ENCODE measurements around the gene IL24.
"Not testable (repeated sequence)": the region's sequence is repeated elsewhere in the genome, so short reads cannot be mapped to it uniquely, and the experiment has no call there.

Gene IL24, protein sequence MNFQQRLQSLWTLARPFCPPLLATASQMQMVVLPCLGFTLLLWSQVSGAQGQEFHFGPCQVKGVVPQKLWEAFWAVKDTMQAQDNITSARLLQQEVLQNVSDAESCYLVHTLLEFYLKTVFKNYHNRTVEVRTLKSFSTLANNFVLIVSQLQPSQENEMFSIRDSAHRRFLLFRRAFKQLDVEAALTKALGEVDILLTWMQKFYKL

DNA sequence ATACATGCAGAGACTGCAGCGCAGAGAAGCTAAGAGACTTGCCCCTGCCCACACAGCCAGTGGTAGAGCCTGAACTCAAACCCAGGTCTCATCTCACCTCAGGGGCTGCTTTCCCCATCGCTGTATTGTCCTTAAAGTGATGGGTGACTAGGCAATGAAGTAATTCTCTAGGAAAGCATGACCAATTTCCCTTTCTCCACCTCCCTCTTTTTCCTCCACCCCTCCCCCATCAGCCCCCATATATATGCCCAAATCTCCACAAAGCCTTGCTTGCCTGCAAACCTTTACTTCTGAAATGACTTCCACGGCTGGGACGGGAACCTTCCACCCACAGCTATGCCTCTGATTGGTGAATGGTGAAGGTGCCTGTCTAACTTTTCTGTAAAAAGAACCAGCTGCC is at the start of gene IL24:
Gene IL24 (plus strand): TSS at position 269 of the 400 bp plus-strand sequence. CDS start 390 bp downstream, outside the sequence.
- DNase-seq: no peak

DNA sequence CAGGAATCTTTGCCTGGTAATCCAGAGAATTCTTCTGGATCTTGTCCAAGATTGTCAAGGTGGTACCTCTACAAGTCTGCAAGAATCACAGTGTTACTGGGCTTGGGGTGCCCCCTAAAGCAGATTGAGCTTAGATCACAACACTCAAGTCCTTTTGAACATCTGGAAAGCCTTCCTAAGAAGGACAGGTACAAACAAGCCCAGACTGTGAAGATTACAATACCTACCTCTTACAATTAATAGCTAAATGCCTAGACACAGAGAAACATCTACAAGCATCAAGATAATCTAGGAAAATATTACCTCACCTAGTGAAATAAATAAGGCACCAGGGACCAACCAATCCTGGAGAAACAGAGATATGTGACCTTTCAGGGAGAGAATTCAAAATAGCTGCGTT is 49.3 kb upstream of the IL24 start:
- no peak for DNase-seq

DNA sequence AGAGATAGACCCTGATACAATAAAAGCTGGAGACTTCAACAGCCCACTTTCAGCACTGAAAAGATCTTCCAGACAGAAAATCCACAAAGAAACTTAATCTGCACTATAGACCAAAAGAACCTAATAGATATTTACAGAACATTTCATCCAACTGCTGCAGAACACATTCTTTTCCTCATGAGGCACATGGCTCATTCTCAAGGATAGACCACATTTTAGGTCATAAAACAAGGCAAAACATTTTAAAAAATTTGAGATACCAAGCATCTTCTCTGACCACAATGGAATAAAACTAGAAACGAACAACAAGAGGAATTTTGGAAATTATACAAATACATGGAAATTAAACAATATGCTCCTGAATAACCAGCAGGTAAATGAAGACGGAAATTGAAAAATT is 46.8 kb upstream of the IL24 start:
- DNase-seq: no peak

DNA sequence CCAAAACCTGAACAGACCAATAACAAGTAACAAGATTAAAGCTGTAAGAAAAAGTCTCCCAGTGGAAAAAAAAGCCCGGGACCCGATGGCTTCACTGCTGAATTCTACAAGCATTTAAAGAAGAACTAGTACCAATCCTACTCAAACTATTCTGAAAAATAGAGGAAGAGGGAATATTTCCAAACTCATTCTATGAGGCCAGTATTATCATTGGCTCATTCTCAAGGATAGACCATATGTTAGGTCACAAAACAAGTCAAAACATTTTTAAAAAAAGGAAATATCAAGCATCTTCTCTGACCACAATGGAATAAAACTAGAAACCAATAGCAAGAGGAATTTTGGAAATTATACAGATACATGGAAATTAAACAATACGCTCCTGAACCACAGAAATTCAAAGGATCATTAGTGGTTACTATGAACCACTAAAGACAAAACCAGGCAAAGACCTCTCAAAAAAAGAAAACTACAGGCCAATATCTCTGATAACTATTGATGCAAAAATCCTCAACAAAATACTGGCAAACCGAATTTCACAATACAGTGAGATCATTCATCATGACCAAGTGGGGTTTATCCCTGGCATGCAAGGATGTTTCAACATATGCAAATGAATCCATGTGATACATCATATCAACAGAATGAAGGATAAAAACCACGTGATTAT is 45.8 kb upstream of the IL24 start:
- no peak for DNase-seq

DNA sequence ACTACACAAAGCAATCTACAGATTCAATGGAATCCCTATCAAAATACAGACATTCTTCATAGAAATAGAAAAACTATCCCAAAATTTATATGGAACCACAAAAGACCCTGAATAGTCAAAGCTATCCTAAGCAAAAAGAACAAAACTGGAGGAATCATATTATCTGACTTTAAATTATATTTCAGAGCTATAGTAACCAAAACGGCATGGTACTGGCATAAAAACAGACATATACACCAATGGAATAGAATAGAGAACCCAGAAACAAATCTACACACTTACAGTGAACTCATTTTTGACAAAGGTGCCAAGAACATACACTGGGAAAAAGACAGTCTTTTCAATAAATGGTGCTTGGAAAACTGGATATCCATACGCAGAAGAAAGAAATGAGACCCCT is 44.6 kb upstream of the IL24 start:
- DNase-seq: not testable (repeated sequence)

DNA sequence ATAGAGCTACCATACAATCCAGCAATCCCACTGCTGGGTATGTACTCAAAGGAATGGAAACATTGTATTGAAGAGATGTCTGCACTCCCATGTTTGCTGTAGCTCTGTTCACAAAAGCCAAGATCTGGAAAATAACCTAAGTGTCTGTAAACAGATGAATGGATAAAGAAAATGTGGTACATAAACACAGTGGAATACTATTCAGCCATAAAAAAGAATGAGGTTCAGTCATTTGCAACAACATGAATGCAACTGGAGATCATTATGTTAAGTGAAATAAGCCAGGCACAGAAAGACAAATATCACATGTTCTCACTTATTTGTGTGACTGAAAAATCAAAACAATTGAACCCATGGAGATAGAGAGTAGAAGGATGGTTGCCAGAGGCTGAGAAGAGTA is 43.5 kb upstream of the IL24 start:
- DNase-seq: not testable (repeated sequence)

DNA sequence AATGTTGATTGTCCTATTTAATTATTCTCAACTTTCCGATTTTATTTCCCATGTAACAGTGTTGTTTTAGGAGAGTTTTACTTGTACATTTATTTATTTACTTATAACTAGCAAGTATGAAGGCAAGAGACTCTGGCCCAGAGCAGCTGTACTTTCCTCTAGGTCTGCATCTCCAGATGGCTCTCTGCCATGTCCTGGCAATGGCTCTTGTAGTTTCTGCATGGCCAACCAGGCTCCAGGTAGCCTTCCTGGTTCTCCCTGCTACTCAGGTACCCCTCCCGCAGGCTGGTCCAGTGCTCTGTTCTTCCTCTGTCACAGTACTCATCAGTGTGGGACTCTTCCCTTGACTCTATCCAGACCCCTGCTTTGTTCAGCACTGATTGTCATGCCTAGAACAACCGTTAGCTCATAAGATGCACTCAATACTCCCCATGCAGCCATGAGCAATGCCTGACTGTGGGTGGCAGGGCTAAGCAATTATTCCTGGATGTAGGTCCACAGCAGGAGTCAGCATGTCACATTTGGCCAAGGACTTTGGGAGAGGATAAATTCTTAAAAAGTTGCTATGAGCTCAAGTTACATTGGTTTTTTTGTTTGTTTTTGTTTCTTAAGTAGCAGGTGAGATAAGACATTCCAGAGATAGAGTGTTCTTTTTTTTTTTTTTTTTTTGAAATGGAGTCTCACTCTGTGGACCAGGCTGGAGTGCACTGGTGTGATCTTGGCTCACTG is 42.7 kb upstream of the IL24 start:
- no peak for DNase-seq

DNA sequence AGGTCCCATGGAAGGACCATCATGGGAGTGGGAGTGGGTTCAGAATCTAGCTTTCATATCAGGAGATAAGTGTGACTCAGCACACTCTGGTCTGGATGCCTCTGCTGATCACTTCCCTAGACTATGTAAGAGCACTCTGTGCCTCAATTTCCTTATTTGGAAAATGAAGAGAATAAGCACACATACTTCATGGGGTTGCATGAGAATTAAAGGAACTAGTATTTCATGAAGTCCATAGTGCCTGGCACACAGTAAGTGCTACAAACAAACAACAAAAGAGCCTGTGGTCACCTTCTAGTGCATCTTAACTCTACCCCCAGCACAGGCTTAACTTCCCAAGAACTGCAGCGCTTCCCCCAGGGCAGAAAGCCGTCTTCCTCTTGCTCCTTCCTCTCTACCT is 41.4 kb upstream of the IL24 start:
- no peak for DNase-seq

DNA sequence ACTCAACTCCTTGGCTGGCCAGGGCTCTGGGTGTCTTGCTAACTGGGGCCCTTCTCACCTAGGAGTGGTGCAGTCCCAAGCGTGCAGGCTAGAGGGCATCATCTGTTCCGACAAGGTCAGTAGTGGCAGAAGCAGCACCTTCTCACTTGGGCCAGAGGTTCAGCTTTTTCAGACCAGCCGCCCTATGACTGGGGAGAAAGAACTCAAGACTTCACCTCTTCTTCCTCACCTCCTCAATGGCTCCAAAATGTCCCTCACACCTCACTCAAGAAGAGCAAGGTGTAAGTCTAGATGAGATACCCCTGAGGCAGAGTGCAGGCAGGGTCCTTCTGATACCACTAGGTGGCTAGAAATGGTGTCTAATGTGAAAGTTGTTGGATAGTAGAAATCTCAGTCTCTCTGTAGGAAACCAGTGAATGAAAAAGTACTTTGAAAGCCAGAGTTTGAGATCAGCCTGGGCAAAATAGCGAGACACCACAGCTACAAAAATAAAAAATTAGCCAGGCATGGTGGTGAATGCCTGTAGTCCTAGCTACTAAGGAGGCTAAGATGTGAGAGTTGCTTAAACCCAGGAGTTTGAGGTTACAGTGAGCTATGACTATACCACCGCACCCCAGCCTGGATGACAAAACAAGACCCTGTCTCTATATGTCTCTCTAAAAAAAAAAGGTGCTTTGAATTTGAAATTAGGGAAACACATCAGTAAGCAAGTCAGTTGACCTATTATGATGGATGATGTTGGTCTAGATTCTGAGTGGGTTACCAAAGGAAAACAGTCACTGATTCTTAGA is 40.4 kb upstream of the IL24 start:
- DNase-seq: no peak

DNA sequence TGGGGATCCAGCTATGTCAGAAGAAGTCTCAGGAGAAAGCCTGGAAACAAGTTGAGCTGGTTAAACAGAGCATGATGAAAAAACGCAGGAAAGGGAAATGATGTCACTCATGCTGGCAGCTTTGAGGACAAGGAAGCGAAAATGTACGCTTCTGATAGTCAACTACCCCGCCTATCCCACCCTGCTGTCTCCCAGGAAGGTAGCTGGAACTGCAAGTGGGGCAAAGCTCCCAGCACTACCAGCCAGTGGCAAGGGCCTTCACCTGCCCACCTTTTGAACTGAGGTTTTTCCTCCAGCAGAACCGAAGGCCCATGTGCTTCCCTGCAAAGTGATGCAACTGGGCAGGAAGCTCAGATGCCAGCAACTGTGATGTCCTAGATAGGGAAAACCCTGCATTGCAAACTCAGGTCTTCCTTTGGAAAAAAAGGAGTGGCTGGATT is 38.1 kb upstream of the IL24 start:
- DNase-seq: no peak

DNA sequence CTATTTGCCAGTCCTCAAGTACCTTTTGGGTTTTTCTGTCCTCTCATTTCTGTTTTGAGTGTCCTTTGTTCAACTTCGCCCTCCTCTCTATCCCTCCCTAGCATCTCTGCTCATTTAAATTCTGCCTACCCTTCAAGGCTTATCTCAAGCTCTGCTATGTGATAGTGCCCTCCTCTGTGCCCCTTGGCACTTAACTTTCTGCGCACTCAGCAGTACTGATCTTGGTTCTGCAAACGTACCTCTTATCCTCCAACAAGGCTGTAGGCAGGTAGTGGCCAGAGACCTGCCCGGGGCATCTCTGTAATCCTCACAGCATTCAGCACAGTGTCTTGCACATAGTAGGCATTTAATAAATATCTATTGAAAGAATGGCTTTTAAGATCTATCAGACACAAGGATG is 37.1 kb upstream of the IL24 start:
- no peak for DNase-seq

DNA sequence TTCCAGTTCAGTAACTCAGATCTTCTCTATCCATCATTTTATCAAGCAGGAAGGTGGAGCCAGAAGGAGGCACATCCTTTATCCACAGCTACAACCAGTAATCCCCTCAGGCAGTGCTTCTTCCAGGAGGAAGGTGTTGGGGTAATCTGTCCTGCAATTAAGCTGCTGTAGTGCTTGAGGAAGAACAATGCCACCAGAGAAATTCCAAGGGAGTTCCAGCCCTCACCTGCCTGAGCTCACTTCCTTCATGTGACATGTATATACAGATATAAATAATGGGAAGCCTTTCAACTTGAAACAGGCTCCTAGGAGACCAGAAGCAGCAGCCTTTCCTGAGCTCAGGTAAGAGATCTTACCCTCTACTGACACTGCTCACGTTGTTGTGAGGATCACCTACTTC is 34.0 kb upstream of the IL24 start:
- no peak for DNase-seq

DNA sequence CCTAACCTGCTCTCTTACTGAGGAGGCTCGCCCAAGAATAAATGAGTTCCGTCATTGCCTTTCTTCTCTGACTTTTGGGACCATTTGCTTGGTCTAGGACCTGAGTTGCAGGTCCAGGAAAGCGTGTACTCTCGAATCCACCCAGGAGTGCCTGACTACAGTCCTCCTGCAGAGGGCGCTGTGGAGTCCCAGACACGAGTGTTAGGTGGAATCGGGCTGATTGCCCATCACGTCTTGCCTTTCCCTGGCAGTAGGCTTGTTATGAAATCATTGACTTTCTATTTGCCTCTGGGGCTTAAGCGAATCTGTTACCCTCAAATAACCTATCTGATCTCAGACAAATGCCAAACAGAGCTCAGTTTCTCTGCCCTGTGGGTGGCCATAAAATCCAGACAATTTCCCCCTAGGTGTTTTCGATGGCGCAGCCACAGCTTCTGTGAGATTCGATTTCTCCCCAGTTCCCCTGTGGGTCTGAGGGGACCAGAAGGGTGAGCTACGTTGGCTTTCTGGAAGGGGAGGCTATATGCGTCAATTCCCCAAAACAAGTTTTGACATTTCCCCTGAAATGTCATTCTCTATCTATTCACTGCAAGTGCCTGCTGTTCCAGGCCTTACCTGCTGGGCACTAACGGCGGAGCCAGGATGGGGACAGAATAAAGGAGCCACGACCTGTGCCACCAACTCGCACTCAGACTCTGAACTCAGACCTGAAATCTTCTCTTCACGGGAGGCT is 32.1 kb upstream of the IL24 start, which contains the start of gene IL20:
Gene IL20 (plus strand): TSS at position 685 of the 733 bp plus-strand sequence. CDS start 230 bp downstream, outside the sequence.
- DNase-seq: peak; percentile 57

DNA sequence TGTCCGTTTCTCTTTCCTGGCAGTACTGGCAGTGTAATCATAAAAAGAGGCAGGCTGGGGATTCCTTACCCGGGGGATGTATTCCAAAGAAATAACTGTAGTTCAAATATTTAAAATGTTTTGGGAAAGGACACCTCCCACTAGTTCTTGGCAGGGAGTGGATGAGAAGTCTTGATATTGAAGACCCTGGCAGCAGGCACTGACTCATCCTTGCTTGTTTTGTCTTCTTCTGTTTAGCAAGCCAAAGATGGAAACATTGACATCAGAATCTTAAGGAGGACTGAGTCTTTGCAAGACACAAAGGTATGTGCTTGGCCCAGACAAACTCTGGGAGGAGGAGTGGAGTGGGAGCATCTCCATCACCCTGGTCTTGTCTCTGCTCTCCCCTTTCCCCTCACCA is 31.2 kb upstream of the IL24 start:
- DNase-seq: no peak

DNA sequence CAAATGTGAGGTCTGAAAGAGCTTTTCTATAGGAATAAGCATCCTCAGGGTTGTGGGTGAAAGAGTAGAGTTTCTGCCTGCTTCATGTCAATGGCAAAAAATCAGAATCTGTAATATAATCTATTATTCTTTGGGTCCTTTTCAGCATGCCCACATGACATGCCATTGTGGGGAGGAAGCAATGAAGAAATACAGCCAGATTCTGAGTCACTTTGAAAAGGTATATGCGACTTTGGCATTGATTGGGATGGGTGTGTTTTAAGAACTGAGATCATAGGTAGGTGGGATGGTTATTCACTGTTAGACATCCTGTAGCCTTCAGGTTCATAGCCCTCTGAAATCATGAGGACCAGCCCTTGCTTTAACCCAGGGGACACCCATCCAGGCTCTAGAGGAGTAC is 30.0 kb upstream of the IL24 start:
- no peak for DNase-seq

DNA sequence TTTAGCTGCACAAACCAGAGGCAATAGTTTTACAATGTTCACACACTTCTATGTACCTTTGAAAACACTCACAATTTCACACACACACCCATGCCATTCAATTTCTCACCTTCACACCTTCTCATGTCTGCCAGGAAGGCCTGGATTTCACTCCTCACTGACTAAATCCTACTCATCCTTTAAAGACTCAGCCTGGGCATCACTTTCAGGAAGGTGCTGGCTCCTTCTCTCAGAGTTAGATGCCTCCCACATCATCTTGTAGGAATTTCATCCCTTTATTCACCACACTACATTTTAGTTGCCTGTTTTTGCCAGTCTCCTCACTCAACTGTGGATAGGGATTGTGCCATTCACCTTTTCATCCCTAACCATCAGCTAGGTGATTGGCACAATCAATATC is 29.5 kb upstream of the IL24 start:
- DNase-seq: no peak

DNA sequence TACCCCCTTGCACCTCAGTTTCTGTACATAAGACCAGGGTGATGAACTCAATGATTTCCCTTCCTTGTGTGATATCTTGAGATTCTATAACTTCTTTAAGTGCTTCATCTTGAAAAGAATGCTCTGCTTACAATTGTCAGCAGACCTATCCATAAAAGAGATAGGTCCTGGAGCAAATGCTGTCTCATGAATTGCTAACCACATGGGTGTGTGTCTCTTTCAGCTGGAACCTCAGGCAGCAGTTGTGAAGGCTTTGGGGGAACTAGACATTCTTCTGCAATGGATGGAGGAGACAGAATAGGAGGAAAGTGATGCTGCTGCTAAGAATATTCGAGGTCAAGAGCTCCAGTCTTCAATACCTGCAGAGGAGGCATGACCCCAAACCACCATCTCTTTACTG is 29.0 kb upstream of the IL24 start:
- DNase-seq: no peak

DNA sequence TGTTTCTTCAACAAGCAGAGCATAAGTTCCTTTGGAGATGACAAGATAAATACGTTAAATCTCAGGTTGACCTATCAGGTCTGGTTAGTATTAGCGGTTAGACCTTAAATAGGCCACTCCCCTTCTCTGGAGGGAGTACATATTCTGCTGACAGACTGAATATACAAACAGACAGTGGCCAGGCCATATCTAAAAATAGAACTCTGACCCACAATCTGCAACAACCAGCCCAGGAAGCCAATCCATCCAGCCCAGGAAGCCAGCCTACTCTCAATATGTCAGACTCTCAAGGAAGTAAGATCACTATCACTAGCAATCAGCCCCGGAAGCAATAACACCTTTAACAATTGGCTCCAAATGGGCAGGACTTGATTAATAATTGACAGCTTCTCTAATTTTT is 25.1 kb upstream of the IL24 start:
- DNase-seq: no peak

DNA sequence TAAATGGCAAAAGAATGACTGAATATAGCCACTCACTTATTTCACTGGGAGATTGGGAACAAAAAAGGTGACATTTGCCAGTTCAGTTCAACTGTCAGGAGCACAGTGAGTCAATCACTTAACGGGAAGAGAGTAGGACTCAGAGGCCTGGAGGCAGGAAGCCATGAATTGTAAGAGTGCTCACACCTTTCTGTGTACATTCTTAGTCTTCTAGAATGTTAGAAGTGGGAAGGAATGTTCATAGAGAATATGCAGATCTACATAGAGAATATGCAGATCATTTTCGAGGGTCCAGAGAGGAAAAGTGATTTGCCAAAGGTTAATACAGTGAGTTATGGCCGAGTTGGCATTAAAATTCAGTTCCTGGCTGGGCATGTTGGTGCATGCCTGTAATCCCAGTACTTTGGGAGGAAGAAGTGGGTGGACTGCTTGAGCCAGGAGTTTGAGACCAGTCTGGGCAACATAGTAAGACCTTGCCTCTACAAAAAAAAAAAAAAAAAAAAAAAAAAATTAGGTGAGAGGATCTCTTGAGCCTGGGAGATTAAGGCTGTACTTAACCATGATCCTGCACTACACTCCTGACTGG is 23.5 kb upstream of the IL24 start:
- no peak for DNase-seq

DNA sequence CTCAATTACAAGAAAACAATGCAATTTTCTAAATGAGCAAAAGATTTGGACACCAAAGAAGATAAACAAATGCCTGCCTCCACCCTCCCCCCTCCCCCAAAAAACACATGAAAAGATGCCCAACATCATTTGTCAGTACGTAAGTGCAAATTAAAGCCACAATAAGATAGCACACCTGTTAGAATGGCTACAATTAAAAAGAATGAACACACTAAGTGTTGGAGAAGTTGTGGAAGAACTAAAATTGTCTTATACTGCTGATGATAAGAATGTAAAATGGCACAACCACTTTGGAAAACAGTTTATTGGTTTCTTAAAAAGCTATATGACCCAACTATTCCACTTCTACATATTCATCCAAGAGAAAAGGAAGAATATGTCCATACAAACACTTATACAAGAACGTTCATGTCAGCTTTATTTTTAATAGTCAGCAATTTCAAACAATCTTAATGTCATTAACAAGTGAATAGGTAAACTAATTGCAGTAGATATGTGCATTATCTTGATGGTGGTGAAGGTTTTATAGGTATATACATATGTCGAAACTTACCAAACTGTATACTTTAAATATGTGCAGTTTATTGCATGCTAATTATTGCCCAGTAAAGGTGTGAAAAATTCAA is 21.4 kb upstream of the IL24 start:
- no peak for DNase-seq

DNA sequence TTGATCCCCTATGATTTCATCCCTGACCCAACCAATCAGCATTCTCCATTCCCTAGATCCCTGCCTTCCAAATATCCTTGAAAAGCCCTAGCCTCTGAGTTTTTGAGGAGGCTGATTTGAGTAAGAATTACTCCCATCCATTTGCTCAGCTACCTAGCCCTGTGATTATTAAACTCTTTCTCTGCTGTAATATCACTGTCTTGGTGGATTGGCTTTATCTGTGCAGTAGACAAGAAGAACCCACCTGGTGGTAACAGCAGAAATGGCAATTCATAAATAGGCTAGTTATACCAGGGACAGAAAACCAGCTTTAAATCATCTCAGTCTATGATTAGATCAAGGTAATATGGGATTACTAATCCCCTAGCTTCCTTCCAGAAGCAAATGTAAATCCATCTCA is 18.8 kb upstream of the IL24 start:
- DNase-seq: no peak

DNA sequence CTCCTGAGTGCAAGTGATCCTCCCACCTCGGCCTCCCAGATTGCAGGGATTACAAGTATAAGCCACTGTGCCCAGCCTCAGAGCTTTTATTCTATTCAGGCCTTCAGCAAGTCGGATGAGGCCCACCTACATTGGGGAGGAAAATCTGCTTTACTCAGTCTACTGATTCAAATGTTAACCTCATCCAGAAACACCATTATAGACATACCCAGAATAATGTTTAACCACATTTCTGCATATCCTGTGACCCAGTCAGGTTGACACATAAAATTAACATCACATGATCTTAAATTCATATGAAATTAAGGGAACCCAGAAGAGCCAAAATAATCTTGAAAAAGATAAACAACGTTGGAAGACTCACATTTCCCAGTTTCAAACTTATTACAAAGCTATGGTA is 16.9 kb upstream of the IL24 start:
- DNase-seq: no peak

All from NCI-H1092 (cell line).